ENCODE data around the gene CORIN.

The CORIN gene

DNA sequence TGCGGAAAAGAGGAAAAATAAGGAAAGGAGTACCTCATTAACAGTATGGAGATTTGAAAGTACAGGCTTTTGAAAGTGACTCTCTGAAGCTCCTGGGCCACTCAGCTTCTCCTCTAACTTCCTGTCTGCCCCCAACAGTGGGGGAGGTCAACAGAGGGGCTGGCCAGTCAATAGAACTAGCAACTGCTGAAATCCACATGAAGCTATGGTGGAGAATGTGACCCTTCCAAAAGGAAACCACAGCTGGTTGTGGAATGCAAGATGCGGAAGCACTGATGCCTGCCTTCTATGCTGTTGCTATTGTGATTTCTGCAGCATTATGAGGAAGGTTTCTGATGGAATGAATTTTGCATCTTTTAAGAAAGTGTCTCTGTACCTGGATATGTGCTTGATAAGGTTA, 2.4 kb downstream of the CORIN start:
- DNase-seq (ENCODE audit: extremely low read depth, low read depth): no peak
- TF ChIP-seq, protein P1, sequence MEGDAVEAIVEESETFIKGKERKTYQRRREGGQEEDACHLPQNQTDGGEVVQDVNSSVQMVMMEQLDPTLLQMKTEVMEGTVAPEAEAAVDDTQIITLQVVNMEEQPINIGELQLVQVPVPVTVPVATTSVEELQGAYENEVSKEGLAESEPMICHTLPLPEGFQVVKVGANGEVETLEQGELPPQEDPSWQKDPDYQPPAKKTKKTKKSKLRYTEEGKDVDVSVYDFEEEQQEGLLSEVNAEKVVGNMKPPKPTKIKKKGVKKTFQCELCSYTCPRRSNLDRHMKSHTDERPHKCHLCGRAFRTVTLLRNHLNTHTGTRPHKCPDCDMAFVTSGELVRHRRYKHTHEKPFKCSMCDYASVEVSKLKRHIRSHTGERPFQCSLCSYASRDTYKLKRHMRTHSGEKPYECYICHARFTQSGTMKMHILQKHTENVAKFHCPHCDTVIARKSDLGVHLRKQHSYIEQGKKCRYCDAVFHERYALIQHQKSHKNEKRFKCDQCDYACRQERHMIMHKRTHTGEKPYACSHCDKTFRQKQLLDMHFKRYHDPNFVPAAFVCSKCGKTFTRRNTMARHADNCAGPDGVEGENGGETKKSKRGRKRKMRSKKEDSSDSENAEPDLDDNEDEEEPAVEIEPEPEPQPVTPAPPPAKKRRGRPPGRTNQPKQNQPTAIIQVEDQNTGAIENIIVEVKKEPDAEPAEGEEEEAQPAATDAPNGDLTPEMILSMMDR (IDR thresholded peaks at IDR 0.05; ENCODE audit: low read depth, low read length): no peak

DNA sequence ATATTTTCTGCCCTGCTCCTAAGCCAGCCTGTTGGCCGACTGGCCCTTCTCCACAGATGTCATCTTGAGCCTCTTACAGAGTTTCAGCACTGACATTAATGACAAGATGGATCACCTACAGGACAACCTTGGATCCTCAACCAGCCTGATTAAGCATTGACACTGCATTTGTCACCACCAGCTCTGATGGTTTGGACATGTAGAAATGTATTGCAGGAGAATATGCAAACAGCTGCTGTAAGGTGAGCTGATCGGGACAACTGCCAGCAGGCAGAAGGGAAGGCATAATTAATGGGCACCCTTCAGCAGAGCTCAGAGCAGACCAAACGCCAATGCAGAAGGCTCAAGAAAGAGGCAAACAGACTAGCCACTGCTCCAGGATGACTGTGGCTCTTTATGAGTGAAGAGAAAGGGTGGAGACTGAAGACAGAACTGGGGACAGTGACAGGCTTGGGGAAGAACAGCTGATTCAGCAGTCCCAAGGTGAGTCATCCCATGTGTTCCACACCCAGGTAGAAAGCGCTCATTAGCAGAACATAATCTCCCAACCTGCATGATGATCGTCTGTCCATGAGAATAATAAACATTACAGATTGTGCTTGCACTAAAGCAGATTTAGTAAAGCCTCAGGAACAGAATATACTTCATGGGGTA, 6.7 kb downstream of the CORIN start:
- no peak for DNase-seq (ENCODE audit: extremely low read depth, low read depth)
- TF ChIP-seq, protein P1 (IDR thresholded peaks at IDR 0.05; ENCODE audit: low read depth, low read length): no peak

DNA sequence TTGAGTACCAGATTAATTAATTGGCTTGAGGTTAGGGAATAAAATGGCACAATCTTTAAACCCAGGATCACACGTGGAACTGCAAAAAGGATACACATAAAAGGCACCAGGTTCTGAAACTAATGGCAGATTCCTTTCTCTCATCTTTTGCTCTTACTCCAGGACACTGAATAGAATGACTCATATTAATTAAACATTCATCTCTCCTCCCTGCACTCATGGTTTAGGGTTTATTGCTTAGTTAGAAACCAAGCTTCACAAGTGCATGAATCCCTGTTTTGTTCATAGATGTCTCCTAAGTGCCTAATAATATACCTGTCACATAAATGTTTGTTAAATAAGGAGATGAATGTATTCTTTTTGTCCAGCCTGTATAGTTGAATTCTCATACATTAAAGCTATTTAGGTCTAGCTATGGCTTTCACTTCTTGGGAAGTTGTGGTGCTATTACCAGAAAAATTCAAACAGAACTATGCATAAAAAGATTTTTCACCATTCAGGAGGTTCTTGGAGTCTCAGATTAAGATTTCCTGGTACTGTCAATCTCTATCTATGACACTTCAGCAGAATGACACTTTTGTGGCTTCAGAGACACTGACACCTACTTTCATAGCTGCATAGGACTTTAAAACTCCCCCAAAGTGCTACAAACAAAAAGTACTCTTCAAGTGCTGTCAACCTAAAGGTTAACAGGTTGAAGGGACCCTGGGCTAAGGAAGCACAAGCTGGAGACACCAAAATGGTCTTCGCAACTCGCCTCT, 7.4 kb downstream of the CORIN start:
- no peak for DNase-seq (ENCODE audit: extremely low read depth, low read depth)
- TF ChIP-seq, protein P1 (IDR thresholded peaks at IDR 0.05; ENCODE audit: low read depth, low read length): no peak

DNA sequence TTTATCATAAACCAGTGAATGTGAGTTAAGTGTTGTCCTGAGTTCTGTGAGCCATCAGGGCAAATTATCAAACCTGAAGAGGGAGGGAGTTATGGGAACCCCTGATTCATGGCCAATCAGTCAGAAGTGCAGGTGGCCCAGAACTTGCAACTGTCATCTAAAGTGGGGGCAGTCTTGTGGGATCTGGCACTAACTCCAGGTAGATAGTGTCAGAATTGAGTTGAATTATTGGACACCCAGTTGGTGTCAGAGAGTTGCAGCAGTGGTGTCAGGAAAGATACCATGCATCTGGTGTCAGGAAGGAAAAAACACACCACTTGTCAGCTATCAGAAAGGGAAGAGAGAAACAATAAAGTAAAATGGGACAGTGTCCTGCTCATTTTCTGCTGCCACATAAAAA, 8.4 kb downstream of the CORIN start:
- DNase-seq (ENCODE audit: extremely low read depth, low read depth): no peak

DNA sequence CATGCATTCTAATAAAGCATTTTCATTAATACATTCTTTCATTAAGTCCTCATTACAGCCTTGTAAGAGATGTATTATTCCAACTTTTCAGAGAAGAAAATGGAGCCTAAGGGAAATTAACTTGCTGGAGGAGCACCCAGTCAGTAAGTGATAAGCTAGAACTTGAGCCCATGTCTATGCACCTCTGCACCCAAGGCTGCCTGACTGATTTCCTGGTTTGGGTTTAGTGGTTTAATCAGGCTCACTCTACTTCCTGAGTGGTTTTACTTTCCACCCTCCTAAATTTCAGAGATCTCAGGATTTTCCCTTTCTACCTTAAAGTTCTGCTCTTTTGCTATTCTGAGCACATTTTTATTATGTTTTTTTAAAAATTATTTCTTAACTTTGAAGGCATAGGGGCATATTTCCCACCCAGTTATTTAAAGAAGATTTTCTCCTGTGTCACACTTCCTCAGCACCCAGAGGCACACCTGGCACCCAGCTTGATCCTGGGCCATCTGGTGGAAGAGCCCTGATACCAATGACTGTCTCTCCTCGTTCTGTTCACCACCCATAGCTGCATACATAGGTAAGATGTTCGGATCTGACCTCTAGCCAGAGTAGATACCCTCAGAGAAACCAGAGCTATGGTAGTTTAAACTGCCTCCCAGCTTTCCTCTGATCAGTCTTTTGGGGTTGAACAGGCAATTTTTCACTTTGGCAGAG, 10.4 kb downstream of the CORIN start:
- TF ChIP-seq, protein P1 (IDR thresholded peaks at IDR 0.05; ENCODE audit: low read depth, low read length): no peak
- DNase-seq (ENCODE audit: extremely low read depth, low read depth): no peak

More for the DNA sequence above, 8.4 kb downstream of the CORIN start:
- TF ChIP-seq, protein P1 (IDR thresholded peaks at IDR 0.05; ENCODE audit: low read depth, low read length): no peak

DNA sequence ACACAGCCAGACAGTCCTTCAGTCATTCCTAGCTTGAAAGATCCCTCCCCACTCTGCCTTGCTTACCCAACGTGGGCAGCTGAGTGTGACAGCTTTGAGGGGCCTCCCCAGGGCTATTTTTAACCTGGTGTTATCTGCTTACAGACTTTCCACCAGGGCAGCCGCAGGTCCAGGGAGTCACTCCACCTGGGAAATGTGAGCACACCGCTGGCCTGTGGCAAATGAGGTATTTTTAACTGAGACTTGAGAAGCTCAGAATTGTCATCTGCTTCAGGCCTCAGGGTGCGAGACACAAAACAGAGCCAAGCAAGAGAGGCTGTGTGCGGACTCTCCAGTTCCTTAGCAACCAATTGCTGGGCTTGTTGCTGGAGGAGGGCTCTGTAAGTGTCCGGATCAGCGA, 13.0 kb downstream of the CORIN start:
- no peak for DNase-seq (ENCODE audit: extremely low read depth, low read depth)

More for the DNA sequence above, 13.0 kb downstream of the CORIN start:
- TF ChIP-seq, protein P1 (IDR thresholded peaks at IDR 0.05; ENCODE audit: low read depth, low read length): no peak
